T-helper 2 cell treated with Interferon-gamma antibody and Interleukin-4, amounts not matched to agents 100 ng/mL and 5 ng/mL, for 36 hours (primary cell): Measurements from ENCODE around the gene PIK3R3. TPM values are rescaled to one million over a fixed set of nuclear protein-coding genes. Genes with fewer than 3 reads are reported as not detected.

Experiments
- intact Hi-C: fragments of 100-400 bp; cut with micrococcal nuclease; formaldehyde crosslinking; loops from one replicate; pipeline ENCODE4 v1.15.1; 2023
- total RNA-seq: library from RNA; stranded (reverse); gene quantifications from 2 replicates; pipeline ENCODE4 v1.2.3, GENCODE V29; 2022

PIK3R3 gene
- total RNA-seq, 1 donor from 2014 or later: 5.5 TPM

DNA sequence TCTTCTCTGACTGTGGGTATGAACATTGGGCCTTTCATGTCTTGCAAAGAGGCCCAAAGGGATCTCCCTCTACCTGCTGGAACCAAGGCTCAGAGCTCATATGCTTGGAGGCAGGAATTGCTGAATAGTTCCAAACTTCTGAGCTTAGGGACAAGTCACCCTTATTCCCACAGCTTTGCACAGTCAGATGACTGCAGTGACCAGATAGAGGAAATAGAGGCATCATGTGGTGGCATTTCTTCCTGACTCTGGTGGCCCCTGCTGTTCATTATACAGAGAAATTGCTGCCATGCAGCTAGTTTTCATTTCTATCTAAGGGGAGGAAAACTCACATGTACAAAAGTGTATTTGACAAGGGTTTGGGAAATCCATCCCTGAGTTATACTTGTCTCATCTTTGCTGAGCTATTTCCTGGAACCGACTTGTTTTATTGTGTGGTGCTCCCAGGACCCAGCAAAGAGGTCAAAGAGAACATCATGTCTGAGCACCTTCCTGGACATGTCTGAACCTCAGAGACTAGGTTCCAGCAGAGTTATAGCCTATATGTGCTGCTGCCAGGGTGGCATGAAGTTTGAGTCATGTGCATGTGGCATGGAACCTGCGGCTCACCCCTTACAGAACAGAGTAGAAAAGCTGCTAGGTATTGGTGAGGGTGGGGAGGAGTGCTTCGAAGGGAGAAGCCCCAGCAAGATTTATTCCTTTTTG lies 131.2 kb downstream of the PIK3R3 start:
- intact Hi-C loops: no loop called here

DNA sequence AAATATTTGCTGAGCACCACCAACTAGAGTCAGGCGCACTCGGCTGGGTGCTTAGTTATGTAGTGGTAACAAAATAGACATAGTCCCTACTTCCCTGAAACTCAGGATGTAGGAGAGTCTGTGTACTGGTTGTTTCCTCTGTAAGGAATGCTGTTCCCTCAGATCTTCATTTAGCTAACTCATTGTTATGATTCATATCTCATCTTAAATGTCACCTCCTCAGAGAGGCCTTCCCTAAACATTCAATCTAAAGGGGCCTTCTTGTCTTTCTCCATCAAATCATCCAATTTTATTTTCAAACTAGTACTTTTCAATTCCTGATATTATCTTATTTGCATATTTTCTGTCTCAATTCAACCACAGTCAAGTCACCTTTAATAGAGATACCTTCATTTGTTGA lies 132.9 kb downstream of the PIK3R3 start:
- intact Hi-C loops: no loop called here

- intact Hi-C loops: no loop called here
Measured at GRCh38 chr1:45998020-45998617, 134.3 kb downstream of the PIK3R3 start.

DNA sequence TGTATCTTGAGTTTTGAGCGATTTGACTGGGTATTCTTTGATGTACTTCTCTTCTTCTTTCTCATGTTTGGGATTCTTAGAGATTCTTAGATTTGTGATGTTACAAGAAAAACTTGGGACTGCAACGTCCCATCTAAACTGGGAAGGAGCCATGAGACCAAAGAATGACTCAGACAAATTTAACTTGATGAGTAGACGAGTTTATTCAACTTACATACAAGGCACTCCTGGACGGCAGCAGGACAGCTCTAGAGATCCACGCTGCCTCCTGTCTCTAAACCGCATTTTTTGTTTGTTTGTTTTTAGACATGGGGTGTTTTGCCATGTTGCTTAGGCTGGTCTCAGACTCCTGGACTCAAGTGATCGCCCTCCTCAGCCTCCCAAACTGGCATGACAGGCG lies 137.1 kb downstream of the PIK3R3 start:
- intact Hi-C loops: no loop called here

DNA sequence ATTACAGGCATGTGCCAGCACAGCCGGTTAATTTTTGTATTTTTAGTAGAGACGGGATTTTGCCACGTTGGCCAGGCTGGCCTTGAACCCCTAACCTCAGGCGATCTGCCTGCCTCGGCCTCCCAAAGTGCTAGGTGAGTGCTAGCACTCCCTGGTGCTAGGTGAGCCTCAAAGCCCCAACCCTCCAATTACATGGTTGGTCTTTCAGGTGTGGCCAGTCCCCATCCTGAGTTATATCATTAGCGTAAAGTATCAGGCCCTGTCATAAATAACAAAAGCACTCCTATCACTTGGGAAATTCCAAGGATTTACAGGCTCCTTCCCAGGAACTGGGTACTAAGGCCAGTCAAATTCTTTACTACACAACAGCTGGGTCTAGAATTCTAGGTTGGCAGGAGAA lies 138.0 kb downstream of the PIK3R3 start:
- intact Hi-C loops: no loop called here

Other genes with a start within 250 kb of the PIK3R3 start
- gene TSPAN1, start 42.5 kb upstream of the PIK3R3 start, total RNA-seq: not detected in 2 replicates
- not detected in 2 replicates for gene P3R3URF, start 43.9 kb upstream of the PIK3R3 start, total RNA-seq
- 36.8 and 38.7 TPM in 2 replicates for gene POMGNT1, start 65.8 kb upstream of the PIK3R3 start, total RNA-seq
- gene LURAP1, start 70.7 kb upstream of the PIK3R3 start, total RNA-seq: 0.09 and 0.14 TPM in 2 replicates
- gene RAD54L, start 115.1 kb upstream of the PIK3R3 start, total RNA-seq: 47.1 and 50.3 TPM in 2 replicates
- gene LRRC41, start 171.0 kb upstream of the PIK3R3 start, total RNA-seq: 46.2 and 47.0 TPM in 2 replicates
- 271 and 283 TPM in 2 replicates for gene UQCRH, start 171.1 kb upstream of the PIK3R3 start, total RNA-seq
- 22.6 and 24.2 TPM in 2 replicates for gene NSUN4, start 208.2 kb upstream of the PIK3R3 start, total RNA-seq